Activated T-helper 9 cell treated with anti-CD3 and anti-CD28 coated beads, Interleukin-2, amount 50 U/mL, for 16 hours (primary cell): ENCODE data around the gene NOD2.

Experiments used
- DNase-seq: peaks from one replicate; pipeline ENCODE4 v3.0.0-alpha.2; 2020; ENCODE audit warnings: low read depth

The NOD2 gene

GRCh38 chr16:50742576-50743200 lies 49.3 kb downstream of the NOD2 start:
- DNase-seq: peak; percentile 30

GRCh38 chr16:50743581-50744225 lies 50.3 kb downstream of the NOD2 start:
- no peak for DNase-seq

GRCh38 chr16:50744881-50745280 lies 51.5 kb downstream of the NOD2 start:
- no peak for DNase-seq

- no peak for DNase-seq
Measured at GRCh38 chr16:50745940-50746339, 52.5 kb downstream of the NOD2 start.

GRCh38 chr16:50747207-50747956 lies 54.0 kb downstream of the NOD2 start:
- DNase-seq: no peak

GRCh38 chr16:50751528-50751927 lies 58.1 kb downstream of the NOD2 start:
- DNase-seq: no peak

GRCh38 chr16:50752471-50753235 lies 59.2 kb downstream of the NOD2 start:
- DNase-seq: no peak

GRCh38 chr16:50756473-50756872 lies 63.1 kb downstream of the NOD2 start:
- DNase-seq: no peak

GRCh38 chr16:50761267-50761666 lies 67.9 kb downstream of the NOD2 start:
- DNase-seq: no peak

- no peak for DNase-seq
Measured at GRCh38 chr16:50762241-50762640, 68.8 kb downstream of the NOD2 start.

GRCh38 chr16:50763211-50763610 lies 69.8 kb downstream of the NOD2 start:
- no peak for DNase-seq

- DNase-seq: no peak
Measured at GRCh38 chr16:50765260-50765659, 71.9 kb downstream of the NOD2 start.

GRCh38 chr16:50765861-50766260 lies 72.5 kb downstream of the NOD2 start:
- no peak for DNase-seq

GRCh38 chr16:50767197-50767596 lies 73.8 kb downstream of the NOD2 start:
- DNase-seq: no peak

GRCh38 chr16:50771366-50771765 lies 78.0 kb downstream of the NOD2 start:
- DNase-seq: no peak

- DNase-seq: no peak
Measured at GRCh38 chr16:50774405-50774804, 81.0 kb downstream of the NOD2 start.

GRCh38 chr16:50774960-50775359 lies 81.6 kb downstream of the NOD2 start:
- no peak for DNase-seq

GRCh38 chr16:50776037-50776436 lies 82.6 kb downstream of the NOD2 start:
- no peak for DNase-seq

GRCh38 chr16:50778284-50779163 lies 85.1 kb downstream of the NOD2 start:
- no peak for DNase-seq

GRCh38 chr16:50781043-50781442 lies 87.6 kb downstream of the NOD2 start:
- no peak for DNase-seq

- DNase-seq: no peak
Measured at GRCh38 chr16:50781518-50781917, 88.1 kb downstream of the NOD2 start.
